Measurements from ENCODE around the gene VAMP5.

GRCh38 chr2:85600235-85600575, 16.0 kb downstream of the VAMP5 start:
- TF ChIP-seq CTCF (IDR thresholded peaks at IDR 0.05): no peak
- no peak for TF ChIP-seq POLR2A (IDR thresholded peaks at IDR 0.05)
